GM18502 (cell line): ENCODE data around the gene FLYWCH2.
"Not testable (repeated sequence)": the region's sequence is repeated elsewhere in the genome, so short reads cannot be mapped to it uniquely, and the experiment has no call there.

Experiments used
- ATAC-seq: cut with Tn5 transposase; IDR thresholded peaks from one replicate; pipeline ENCODE4 v1.9.1; 2021; ENCODE audit warnings: mild to moderate bottlenecking; ENCODE audit not compliant: unreplicated experiment, poor library complexity

Gene FLYWCH2

DNA sequence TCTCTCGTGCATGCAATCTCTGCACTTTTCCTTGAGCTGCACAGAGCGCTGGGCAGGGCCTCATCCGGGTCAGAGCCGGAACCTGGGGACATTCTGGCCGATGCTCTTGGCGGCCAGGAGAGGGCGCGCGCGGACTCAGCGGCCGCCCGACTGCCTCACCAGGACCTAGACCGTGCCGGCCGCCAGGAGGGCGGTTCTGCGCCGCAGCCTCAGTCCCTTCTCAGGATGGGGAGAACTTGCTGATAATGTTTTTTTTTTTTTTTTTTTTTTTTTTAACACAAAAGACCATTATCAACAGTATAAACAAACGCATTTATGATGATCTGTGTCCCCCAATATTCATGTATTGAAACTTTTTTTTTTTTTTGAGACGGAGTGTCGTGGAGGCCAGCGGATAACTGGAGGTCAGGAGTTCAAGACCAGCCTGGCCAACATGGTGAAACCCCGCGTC, 8.1 kb upstream of the FLYWCH2 start:
- ATAC-seq: peak; percentile 65

DNA sequence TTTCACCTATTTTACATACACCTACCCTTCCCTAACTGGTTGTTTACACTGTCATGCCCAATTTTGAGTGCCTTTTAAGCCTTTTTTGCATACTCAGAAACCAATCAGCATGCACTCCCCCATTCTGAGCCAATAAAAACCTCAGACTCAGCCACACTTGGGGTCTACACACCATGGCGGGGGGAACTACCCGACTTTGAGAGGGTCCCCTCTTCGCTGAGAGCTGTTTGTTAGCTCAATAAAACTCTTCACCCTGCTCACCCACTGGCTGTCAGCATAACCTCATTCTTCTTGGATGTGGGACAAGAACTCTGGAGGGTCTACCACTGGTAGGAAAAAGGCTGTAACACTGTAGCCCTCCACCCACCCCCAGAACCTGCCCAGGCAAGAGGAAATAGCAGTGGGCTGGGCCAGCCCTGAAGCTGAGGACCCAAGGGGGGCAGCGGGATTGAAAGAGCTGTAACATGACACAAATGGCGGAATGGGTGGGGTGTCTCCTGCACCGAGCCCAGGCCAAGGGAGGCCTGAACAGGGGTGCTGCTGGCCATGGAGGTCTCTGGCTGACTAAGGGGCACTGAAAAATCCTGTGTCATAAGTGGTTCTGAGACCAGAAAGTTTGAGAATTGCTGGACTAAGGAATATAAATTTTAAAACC, 3.0 kb upstream of the FLYWCH2 start:
- no peak for ATAC-seq

DNA sequence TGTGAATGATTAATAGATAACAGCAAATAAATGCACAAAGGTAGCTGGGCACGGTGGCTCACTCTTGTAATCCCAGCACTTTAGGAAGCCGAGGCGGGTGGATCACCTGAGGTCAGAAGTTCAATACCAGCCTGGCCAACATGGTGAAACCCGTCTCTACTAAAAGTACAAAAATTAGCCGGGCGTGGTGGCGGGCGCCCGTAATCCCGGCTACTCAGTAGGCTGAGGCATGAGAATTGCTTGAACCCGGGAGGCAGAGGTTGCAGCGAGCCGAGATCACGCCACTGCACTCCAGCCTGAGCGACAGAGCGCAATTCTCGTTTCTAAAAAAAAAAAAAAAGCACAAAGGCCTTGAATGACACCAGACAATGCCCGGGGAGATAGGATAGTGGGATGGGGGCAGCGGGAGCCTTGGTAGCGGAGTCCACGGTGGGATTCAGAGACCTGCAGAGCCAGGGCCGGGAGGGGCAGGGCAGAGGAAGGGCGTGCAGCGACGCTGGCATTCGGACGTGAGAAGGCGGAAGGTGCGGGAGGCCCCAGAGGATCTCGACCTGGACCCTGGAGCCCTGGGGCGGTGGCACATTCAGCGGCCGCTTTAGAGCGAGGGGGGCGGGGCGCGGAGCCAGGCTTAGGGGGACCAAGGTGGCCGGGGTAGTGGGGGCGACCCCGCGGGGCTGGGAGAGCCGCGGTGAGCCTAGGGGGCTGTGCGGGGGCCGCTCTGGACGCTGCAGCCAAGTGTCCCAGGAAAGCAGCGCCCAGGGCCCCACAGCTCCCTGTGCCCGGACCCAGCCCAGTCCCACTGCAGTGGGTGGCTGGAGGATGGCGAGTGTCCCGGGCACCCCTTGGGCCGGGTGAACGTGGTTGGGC, 999 bp upstream of the FLYWCH2 start:
- peak; percentile 17 for ATAC-seq

DNA sequence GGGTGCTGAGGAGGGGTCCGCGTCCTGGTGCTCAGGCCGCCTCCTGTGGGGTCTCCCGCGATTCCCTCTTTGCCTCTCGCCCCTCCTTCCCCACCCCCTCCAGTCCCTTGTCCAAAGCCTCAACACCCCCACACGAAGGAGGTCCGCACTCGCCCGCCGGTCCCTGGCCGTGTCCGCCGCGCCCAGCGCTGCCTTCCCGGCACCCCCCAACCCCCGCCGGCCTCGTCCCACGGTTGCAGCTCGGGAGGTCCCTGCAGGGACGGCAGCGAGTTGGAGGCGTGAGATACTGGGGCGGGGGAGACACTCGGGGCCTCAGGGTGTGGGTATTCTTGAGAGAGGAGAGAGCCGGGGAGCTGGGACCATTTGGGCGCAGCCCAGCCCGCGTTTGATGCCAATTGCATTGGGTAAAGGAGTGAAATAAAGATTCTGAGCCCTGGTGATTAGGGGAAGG, 468 bp downstream of the FLYWCH2 start:
- ATAC-seq: no peak

DNA sequence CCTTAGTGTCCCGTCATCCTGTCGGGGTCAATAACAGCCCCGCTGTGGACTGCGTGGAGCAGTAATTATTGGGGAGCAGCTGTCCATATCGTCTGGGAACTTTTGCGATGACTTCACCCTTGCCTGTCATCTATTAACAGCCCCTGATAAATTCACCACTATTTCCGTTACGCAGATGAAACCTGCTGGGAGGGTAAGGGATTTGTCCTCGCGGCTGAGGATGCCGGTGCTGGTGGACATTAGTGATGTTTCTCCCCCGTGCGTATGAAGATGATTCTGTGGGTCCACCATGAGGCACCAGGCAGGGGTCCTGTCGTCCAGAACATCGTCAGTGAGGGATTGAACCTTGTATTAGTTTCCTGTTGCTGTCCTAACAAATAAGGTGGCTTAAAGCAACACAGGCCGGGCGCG, 1.0 kb downstream of the FLYWCH2 start:
- ATAC-seq: no peak

DNA sequence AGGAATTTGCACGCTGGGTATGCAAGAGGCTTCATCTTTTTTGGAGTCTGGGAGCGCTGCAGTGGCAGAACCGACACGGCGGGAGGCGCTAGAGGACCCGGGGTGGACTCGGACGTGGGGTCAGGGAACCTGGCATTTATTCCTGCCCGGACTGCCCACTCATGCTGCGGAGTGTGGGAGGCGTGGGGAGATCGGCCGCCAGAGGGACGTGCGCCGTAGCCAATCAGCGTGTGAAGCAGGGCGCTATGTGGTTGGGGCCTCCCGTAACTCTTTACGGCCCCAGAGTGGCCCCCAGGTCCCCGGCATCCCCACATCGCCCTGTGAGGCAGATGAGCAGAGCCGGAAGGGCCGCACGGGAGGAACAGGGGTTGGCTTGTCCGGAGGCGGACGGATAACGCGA, 11.2 kb downstream of the FLYWCH2 start:
- no peak for ATAC-seq

DNA sequence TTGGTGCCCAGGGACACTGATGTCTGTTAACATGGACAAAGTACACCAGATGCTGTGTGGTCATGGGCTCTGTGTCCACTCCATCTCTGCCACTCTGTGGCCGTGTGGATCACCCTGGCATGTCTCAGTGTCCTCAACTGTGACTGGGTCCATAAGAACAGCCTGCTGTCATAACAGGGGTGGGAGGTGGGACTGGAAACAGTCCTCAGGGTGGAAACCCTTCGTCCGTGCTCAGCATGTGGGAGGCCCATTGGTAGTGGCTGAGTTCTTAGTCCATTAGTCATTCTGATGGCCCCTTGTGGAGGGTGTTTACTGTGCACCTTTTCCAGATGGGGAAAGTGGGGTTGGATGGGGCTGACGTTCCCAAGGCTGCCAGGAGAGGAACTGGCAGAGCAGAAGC, 12.8 kb downstream of the FLYWCH2 start:
- ATAC-seq: no peak

DNA sequence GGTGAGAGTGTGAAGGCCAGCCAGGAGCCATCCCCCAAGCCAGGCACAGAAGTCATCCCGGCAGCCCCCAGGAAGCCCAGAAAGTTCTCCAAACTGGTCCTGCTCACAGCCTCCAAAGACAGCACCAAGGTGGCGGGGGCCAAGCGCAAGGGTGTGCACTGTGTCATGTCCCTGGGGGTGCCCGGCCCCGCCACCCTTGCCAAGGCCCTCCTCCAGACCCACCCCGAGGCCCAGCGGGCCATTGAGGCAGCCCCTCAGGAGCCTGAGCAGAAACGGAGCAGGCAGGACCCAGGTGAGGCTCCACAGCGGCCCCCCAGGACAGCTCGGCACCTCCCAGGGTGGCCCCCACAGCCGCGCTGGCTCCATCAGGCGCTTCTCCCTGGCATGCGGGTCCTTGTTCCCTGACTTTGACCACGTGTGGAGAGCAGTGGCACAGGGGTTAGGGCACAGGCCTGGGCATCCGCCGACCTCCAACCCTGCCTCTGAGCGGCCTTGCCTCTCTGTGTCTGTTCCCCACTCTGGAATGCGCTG, 13.5 kb downstream of the FLYWCH2 start:
- no peak for ATAC-seq

DNA sequence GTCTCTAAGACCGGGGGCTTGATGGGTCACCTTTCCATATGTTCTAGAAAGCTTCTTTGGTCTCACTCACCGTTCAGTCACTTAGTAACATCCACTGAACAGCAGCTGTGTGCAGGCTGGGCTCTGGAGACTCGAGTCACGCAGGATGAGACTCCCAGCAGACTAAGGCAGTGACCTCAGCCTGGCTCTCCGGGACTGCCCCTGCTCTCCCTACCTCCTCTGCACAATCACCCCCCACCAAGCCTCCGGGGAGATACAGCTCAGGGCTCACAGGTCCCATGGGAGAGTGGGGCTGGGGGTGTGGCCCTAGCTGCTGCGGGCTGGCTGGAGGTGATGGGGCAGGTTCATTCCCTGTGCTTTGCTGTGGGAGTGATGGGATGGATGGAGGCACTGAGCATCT, 14.1 kb downstream of the FLYWCH2 start:
- ATAC-seq: no peak

DNA sequence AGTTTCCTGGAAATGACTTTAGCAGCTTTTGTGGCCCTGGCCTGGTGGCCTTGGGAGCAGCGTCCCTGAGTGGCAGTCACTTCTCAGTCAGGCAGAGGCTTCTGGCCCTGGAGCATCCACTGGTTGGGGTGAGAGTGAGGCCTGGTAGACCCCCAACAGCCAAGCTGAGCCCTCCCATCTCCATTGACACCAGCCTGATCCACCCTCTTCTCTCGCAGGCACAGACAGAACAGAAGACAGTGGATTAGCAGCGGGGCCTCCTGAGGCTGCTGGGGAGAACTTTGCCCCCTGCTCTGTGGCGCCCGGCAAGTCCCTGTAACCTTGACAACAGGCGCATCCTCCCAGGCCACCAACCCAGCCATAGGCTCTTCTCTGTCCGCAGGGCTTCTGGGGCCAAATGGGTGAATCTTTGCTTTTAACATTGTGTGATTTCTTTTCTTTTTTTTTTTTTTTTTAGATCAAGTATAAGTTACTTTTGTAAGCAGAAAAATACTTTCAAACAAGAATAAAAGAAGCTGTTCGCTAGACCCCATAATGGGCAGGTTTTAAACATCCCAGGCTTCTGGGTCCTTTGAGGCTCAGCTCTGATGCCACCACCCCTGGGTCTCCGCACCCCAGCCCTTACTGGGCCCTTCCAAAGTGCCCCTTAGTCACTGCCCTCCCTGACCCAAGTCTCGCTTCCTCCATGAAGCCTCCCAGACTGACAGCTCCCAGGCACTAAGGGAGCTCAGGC, 16.0 kb downstream of the FLYWCH2 start:
- ATAC-seq: no peak

DNA sequence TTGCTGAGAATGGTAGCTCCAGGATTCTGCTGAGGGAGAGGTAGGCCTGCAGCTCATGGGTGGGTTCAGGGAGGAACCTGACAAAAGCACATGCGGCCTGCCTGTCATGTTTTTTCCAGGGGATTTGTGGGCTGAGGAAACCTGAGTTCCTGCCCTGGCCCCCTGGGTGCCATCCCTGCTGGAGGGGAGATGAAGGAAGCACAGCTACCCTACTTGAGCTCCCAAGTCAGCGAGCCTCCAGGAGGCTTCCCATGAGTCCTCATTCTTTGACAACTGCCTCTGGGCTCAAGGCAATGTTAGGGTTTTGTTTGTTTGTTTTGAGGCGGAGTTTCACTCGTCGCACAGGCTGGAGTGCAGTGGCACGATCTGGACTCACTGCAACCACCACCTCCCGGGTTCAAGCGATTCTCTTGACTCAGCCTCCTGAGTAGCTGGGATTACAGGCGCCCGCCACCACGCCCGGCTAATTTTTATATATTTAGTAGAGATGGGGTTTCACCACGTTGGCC, 16.6 kb downstream of the FLYWCH2 start:
- no peak for ATAC-seq

DNA sequence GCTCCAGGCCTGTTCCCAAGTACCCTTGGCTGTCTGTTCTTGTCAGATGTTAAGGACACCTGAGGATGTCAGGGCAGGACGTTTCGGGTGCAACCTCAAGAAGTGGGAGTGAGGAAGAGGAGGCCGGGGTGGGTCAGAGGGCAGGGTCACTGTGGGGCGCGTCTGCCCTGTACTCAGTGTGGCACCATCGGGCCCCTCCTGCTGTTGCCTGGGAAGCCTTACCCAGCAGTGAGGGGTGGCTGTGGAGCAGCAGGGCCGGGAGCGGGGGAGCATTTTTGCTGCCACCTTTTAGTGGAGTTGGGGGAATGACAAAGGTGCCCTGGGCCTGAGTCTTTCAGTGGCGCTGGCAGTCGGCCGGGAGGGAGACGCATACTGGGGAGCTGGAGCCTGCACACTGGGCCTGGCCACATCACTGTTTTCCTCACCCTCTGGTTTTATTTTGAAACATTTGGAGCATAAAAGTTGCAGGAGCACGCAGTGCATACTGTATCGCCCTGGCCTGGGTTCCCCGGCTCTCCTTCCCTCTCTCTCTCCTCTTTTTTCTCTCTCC, 17.6 kb downstream of the FLYWCH2 start:
- ATAC-seq: no peak

DNA sequence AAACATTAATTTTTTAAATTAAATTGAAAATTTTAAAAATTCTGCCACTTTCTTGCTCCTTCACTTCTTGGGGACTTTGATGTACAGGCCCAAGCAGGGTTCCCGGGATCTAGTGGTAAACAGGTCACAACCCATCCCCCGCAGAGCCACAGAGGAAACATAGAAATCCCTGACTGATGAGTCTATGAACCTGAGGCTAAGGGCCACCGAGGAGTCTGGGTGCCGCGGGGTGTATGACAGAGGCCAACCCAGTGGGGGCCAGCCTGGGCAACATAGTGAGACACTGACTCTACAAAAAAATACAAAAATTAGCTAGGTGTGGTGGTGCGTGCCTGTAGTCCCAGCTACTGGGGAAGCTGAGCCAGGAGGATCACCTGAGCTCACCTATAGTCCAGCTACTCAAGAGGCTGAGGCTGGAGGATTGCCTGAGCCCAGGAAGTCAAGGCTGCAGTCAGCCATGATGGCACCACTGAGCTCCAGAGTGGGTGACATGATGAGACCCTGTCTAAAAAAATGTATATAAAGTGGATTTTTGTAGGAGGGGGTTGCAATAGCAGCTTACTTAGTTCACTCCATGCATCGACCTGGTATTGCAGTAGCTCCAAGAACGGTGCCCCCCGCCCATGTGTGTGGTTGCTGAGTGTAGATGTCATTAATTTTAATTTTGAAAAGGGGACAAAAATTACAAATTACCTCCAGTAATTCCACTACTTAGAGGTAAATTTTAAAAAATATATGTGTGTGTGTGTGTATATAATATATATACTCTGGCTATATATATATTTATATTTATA, 19.5 kb downstream of the FLYWCH2 start:
- ATAC-seq: no peak

DNA sequence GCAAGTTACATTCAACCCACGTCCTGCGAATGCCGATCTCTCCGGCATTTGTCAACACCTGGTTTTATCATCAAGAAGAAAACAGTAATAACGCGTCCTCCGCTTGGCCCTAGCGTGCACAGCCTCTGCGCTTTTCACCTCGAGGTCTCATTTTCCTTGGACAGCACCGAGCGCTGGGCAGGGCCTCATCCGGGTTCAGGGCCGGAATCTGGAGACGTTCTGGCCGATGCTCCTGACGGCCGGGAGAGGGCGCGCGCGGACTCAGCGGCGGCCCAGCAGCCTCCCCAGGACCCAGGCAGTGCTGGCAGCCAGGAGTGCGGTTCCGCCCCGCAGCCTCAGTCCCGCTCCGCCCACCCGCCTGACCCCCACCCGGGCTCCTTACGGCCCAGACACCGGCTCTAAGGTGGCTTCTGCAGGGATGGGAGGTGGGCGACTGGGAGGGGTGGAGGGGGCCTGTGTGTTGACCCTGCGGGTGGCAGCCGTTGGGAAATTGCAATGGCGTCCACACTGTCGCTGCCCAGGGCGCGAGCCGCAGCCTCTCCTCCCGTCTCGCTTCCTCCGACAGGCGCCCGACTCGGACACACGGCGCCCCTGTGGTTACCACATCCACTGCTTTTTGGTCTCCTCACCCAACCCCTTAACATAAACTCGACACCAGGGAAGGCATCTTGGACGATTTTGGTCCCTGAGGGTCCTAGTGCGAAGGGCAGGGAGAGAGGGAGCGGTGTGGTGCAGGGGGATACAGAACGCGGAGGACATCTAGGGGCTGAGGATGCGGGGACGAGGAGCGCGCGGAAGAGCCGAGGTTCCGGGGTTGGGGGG, 21.3 kb downstream of the FLYWCH2 start:
- peak; percentile 56 for ATAC-seq

DNA sequence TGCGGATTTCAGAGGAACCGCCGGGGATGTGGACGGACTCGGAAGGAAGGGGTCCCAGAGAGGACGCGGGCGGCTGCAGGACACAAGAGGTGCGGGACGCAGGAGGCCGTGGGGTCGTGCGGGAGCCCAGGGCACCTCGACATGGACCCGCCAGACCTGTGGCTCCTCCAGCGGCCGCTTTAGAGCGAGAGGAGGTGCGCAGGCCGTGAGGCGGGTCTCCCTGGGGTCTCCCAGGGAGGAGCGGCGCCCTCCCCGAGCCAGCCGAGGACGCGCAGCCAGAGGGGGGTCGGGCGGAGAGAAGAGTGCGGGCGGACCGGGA, 21.9 kb downstream of the FLYWCH2 start:
- peak; percentile 12 for ATAC-seq

DNA sequence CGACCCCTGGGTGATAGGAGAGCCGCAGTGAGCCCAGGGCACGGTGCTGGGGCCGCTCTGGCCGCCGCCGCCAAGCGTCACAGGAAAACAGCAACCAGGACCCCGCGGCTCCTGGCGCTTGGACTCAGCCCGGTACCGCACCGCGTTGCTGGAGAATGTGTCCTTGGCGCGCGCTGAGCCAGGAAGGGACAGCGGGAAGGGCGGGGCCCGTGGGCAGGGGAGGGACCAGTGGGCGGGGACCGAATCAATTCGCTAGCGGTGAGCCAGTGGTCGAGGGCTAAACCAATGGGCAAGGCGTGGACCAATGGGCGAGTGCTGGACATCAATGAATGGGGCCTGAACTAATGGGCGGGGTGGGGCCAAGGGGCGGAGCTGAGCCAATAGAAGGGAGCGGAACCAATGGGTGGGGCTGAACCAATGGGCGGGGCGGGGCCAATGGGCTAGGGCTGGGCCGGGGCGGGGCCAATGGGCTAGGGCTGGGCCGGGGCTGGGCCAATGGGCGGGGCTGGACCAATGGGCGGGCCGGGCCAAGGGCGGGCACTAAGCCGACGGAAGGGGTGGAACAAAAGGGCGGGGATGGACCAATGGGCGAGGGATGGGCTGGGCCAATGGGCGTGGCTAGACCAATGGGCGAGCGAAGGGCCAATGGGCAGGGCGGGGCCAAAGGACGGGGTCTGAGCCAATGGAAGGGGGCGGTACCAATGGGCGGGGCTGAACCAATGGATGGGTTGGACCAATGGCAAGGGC, 22.4 kb downstream of the FLYWCH2 start:
- ATAC-seq: peak; percentile 77

DNA sequence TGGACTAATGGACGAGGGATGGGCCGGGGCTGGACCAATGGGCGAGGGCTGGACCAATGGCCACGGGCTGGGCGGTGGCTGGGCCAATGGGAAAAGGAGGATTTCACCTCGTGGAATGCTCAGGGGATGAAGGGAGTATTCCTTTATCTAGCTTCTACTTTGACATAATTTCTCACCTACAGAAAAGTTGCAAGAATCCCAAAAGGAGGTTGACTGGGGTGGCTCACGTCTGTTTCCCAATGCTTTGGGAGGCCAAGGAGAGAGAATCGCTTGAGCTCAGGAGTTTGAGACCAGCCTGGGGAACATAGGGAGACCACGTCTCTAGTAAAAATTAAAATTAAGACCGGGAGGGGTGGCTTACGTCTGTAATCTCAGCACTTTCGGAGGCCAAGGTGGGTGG, 23.0 kb downstream of the FLYWCH2 start:
- no peak for ATAC-seq

DNA sequence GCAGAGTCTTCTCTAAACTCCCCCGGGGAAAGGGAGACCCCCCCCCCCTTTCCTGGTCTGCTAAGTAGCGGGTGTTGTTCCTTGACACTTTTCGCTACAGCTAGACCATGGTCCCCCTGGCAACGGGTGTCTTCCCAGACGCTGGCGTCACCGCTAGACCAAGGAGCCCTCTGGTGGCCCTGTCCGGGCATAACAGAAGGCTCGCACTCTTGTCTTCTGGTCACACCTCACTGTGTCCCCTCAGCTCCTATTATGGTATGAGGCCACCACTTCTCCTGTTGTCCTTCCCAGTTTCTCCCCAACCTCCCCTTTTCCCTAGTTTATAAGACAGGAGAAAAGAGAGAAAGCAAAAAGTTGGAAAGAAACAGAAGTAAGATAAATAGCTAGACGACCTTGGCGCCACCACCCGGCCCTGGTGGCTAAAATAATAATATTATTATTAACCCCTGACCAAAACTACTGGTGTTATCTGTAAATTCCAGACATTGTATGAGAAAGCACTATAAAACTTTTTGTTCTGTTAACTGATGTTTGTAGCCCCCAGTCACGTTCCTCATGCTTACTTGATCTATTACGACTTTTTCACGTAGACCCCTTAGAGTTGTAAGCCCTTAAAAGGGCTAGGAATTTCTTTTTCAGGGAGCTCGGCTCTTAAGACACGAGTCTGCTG, 24.2 kb downstream of the FLYWCH2 start:
- not testable (repeated sequence) for ATAC-seq
